HEK293 (cell line): ENCODE results near the gene RTF2.

Experiments used
- CTCF ChIA-PET: fragments of 350-600 bp; formaldehyde crosslinking; extraction: SDS; loops from one replicate; lab custom pipeline; 2021; ENCODE audit warnings: antibody characterized with exemption; lab: Yijun Ruan, JAX
- POLR2A ChIA-PET: fragments of 300-600 bp; formaldehyde crosslinking; extraction: SDS; loops from one replicate; lab custom pipeline; 2020; ENCODE audit warnings: antibody characterized with exemption, inconsistent platforms; lab: Yijun Ruan, JAX
- H3K27ac ChIP-seq: fragments of 200-500 bp; sonication (Bioruptor generic); 2 replicates; pipeline ENCODE4 v1.5.1; 2014; ENCODE audit warnings: low read depth, low read length, control low read depth, inconsistent platforms; ENCODE audit errors: extremely low read depth
- H3K36me3 ChIP-seq, 2 experiments: fragments of 200-500 bp in 1 of 2; sonication (Bioruptor generic) in 1 of 2; 1 replicate in 1 of 2; 2 replicates in 1 of 2; pipeline ENCODE4 v1.5.1; 2014 to 2017; ENCODE audit warnings: inconsistent platforms in 2 of 2, low read length in 2 of 2; ENCODE audit not compliant: control insufficient read depth in 2 of 2, insufficient read depth in 1 of 2
- H3K4me1 ChIP-seq: fragments of 200-500 bp; sonication (Bioruptor generic); 2 replicates; pipeline ENCODE4 v1.5.1; 2014; ENCODE audit warnings: mild to moderate bottlenecking, low read length, inconsistent platforms; ENCODE audit not compliant: control insufficient read depth, insufficient read depth
- H3K4me3 ChIP-seq: 2 replicates; pipeline ENCODE4 v1.5.1; 2011; ENCODE audit warnings: low read depth, mild to moderate bottlenecking, control low read depth, low read length, moderate library complexity
- H3K9me3 ChIP-seq: fragments of 200-500 bp; sonication (Bioruptor generic); 2 replicates; pipeline ENCODE4 v1.5.1; 2014; ENCODE audit warnings: low read depth, low read length, inconsistent platforms; ENCODE audit not compliant: control insufficient read depth, insufficient read depth
- BCL11B ChIP-seq: fragments of 450-650 bp; formaldehyde crosslinking; IDR thresholded peaks from 2 replicates; pipeline ENCODE4 v1.5.1; 2016; ENCODE audit warnings: low read depth, missing biosample characterization, missing genetic modification characterization
- EGR2 ChIP-seq: fragments of 450-650 bp; formaldehyde crosslinking; IDR thresholded peaks from 2 replicates; pipeline ENCODE4 v1.5.1; 2016; ENCODE audit warnings: low read depth, missing biosample characterization, missing genetic modification characterization
- GLIS2 ChIP-seq: fragments of 450-650 bp; formaldehyde crosslinking; IDR thresholded peaks from 2 replicates; pipeline ENCODE4 v1.5.1; 2016; ENCODE audit warnings: missing biosample characterization, missing genetic modification characterization
- KLF7 ChIP-seq: fragments of 450-650 bp; formaldehyde crosslinking; IDR thresholded peaks from 2 replicates; pipeline ENCODE4 v1.5.1; 2016; ENCODE audit warnings: missing biosample characterization, missing genetic modification characterization, borderline replicate concordance
- KLF9 ChIP-seq: fragments of 450-650 bp; formaldehyde crosslinking; IDR thresholded peaks from 2 replicates; pipeline ENCODE4 v1.5.1; 2016; ENCODE audit warnings: missing biosample characterization, missing genetic modification characterization, low read depth
- MZF1 ChIP-seq: fragments of 450-650 bp; formaldehyde crosslinking; IDR thresholded peaks from 2 replicates; pipeline ENCODE4 v1.5.1; 2017; ENCODE audit warnings: missing biosample characterization, missing genetic modification characterization, borderline replicate concordance
- YY1 ChIP-seq: fragments of 450-650 bp; formaldehyde crosslinking; IDR thresholded peaks from 2 replicates; pipeline ENCODE4 v1.5.1; 2018; ENCODE audit warnings: missing biosample characterization, missing genetic modification characterization
- ZBTB20 ChIP-seq: fragments of 450-650 bp; formaldehyde crosslinking; IDR thresholded peaks from 2 replicates; pipeline ENCODE4 v1.5.1; 2016; ENCODE audit warnings: missing biosample characterization, missing genetic modification characterization
- ZNF132 ChIP-seq: fragments of 450-650 bp; formaldehyde crosslinking; IDR thresholded peaks from 2 replicates; pipeline ENCODE4 v1.5.1; 2017; ENCODE audit warnings: missing biosample characterization, missing genetic modification characterization, borderline replicate concordance
- ZNF140 ChIP-seq: fragments of 450-650 bp; formaldehyde crosslinking; IDR thresholded peaks from 2 replicates; pipeline ENCODE4 v1.5.1; 2016; ENCODE audit warnings: missing biosample characterization, missing genetic modification characterization
- ZNF16 ChIP-seq: fragments of 450-650 bp; formaldehyde crosslinking; IDR thresholded peaks from 2 replicates; pipeline ENCODE4 v1.5.1; 2016; ENCODE audit warnings: low read depth, missing biosample characterization, missing genetic modification characterization
- ZNF335 ChIP-seq: fragments of 450-650 bp; formaldehyde crosslinking; conservative IDR thresholded peaks from 2 replicates; pipeline ENCODE4 v1.5.1; 2016; ENCODE audit warnings: missing biosample characterization, missing genetic modification characterization
- ZNF501 ChIP-seq: fragments of 450-650 bp; formaldehyde crosslinking; IDR thresholded peaks from 2 replicates; pipeline ENCODE4 v1.5.1; 2016; ENCODE audit warnings: missing biosample characterization, missing genetic modification characterization
- ZNF561 ChIP-seq: fragments of 450-650 bp; IDR thresholded peaks from 2 replicates; pipeline ENCODE4 v1.5.1; 2018; ENCODE audit warnings: missing biosample characterization, missing genetic modification characterization, borderline replicate concordance
- ZNF610 ChIP-seq: fragments of 450-650 bp; formaldehyde crosslinking; IDR thresholded peaks from 2 replicates; pipeline ENCODE4 v1.5.1; 2016; ENCODE audit warnings: missing biosample characterization, missing genetic modification characterization, borderline replicate concordance
- ZNF654 ChIP-seq: fragments of 450-650 bp; formaldehyde crosslinking; IDR thresholded peaks from 2 replicates; pipeline ENCODE4 v1.5.1; 2016; ENCODE audit warnings: low read depth, missing biosample characterization, missing genetic modification characterization
- ZNF670 ChIP-seq: fragments of 450-650 bp; formaldehyde crosslinking; IDR thresholded peaks from 2 replicates; pipeline ENCODE4 v1.5.1; 2016; ENCODE audit warnings: missing biosample characterization, missing genetic modification characterization, low read depth
- TF ChIP-seq, protein P1 (sequence below): fragments of 450-650 bp; formaldehyde crosslinking; IDR thresholded peaks from 2 replicates; pipeline ENCODE4 v1.5.1; 2016; ENCODE audit warnings: missing biosample characterization, missing genetic modification characterization
- TF ChIP-seq, protein P2 (sequence below): IDR thresholded peaks from 2 replicates; pipeline ENCODE4 v1.6.1; 2011; ENCODE audit warnings: mild to moderate bottlenecking, low read depth, low read length, borderline replicate concordance
- TF ChIP-seq, protein P3 (sequence below): fragments of 450-650 bp; formaldehyde crosslinking; IDR thresholded peaks from 2 replicates; pipeline ENCODE4 v1.5.1; 2016; ENCODE audit warnings: missing biosample characterization, missing genetic modification characterization, borderline replicate concordance
- TF ChIP-seq, protein P4 (sequence below): fragments of 450-650 bp; formaldehyde crosslinking; conservative IDR thresholded peaks from 2 replicates; pipeline ENCODE4 v1.5.1; 2016; ENCODE audit warnings: low read depth, missing biosample characterization, missing genetic modification characterization
- TF ChIP-seq, protein P5 (sequence below): fragments of 450-650 bp; formaldehyde crosslinking; IDR thresholded peaks from 2 replicates; pipeline ENCODE4 v1.5.1; 2017; ENCODE audit warnings: missing biosample characterization, missing genetic modification characterization

The RTF2 gene, protein sequence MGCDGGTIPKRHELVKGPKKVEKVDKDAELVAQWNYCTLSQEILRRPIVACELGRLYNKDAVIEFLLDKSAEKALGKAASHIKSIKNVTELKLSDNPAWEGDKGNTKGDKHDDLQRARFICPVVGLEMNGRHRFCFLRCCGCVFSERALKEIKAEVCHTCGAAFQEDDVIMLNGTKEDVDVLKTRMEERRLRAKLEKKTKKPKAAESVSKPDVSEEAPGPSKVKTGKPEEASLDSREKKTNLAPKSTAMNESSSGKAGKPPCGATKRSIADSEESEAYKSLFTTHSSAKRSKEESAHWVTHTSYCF

DNA sequence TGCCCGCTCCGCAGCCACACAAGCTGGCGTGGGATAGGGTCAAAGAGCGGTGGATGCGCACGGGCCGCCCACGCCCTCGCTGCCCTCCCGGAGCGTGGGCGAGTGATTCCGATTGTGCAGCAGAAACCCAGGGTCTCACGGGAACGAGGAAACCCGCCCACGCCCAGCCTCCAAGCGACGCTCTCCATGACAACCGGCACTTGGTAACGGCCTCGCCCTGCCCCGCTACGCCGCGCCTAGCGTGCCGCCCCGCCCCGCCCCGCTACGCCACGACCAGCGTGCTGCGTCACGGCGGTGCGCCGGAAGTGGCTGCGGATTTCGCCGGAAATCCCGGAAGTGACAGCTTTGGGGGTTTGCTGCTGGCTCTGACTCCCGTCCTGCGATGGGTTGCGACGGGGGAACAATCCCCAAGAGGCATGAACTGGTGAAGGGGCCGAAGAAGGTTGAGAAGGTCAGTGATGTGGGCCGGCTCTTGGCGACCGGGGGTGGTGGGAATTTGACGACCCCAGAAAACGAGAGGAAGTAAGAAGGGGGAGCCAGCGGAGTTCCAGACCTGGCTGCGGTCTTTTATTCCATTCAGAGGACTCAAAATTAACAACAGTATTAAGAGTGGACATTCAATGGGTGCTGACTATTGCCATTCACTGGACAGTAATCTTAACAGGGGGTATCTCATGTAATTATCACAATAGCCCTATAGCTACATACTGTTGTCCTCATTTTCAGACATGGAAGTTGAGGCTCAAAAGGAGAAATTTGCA is at the start of gene RTF2:
TSS of gene RTF2 (plus strand) at position 312 of the 761 bp plus-strand sequence. CDS start at position 383, 71 bp downstream.
- Histone ChIP-seq H3K36me3 (peaks cover 6 to 20% of the 10 kb centered on the region in 2 experiments; a peak in 2 of 3 replicates), H3K4me1 (no peaks in the 10 kb centered on the region), H3K4me3 (peak within 1 kb of the TSS; percentile 98), H3K27ac (no peak within 1 kb of the TSS), H3K9me3 (no peaks in the 10 kb centered on the region)
- ChIA-PET POLR2A (interaction anchor here (1.0 kb wide), 1 partner anchor 76 kb away, joined by 4 read pairs; the partner anchor contains the start of genes AURKA and CSTF1), CTCF (interaction anchor here (0.8 kb wide), 1 partner anchor 125 kb away, joined by 3 read pairs; no protein-coding TSS in a partner anchor)
- TF ChIP-seq ZNF132 = no peak
- TF ChIP-seq YY1 (tag by site-specific recombination) = no peak
- no peak for TF ChIP-seq ZNF501 (tag by site-specific recombination)
- TF ChIP-seq ZNF610 (tag by site-specific recombination) = peak; percentile 71; the same call in 1 of the 2 replicates
- TF ChIP-seq BCL11B (tag by site-specific recombination) = no peak
- TF ChIP-seq, protein P1, sequence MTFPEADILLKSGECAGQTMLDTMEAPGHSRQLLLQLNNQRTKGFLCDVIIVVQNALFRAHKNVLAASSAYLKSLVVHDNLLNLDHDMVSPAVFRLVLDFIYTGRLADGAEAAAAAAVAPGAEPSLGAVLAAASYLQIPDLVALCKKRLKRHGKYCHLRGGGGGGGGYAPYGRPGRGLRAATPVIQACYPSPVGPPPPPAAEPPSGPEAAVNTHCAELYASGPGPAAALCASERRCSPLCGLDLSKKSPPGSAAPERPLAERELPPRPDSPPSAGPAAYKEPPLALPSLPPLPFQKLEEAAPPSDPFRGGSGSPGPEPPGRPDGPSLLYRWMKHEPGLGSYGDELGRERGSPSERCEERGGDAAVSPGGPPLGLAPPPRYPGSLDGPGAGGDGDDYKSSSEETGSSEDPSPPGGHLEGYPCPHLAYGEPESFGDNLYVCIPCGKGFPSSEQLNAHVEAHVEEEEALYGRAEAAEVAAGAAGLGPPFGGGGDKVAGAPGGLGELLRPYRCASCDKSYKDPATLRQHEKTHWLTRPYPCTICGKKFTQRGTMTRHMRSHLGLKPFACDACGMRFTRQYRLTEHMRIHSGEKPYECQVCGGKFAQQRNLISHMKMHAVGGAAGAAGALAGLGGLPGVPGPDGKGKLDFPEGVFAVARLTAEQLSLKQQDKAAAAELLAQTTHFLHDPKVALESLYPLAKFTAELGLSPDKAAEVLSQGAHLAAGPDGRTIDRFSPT (tag by site-specific recombination) = peak; percentile 70
- no peak for TF ChIP-seq ZNF140 (tag by site-specific recombination)
- TF ChIP-seq EGR2 = peak; percentile 98
- TF ChIP-seq, protein P2, sequence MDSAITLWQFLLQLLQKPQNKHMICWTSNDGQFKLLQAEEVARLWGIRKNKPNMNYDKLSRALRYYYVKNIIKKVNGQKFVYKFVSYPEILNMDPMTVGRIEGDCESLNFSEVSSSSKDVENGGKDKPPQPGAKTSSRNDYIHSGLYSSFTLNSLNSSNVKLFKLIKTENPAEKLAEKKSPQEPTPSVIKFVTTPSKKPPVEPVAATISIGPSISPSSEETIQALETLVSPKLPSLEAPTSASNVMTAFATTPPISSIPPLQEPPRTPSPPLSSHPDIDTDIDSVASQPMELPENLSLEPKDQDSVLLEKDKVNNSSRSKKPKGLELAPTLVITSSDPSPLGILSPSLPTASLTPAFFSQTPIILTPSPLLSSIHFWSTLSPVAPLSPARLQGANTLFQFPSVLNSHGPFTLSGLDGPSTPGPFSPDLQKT = peak; percentile 43; the same call in 1 of the 2 replicates
- TF ChIP-seq ZNF654 (tag by site-specific recombination) = no peak
- TF ChIP-seq KLF7 (tag by site-specific recombination) = peak; percentile 85
- TF ChIP-seq KLF9 = peak; percentile 95
- TF ChIP-seq ZNF561 (tag by site-specific recombination) = 0 out of 2 replicates have a peak, but pooled peaks have one; percentile 45
- TF ChIP-seq, protein P3, sequence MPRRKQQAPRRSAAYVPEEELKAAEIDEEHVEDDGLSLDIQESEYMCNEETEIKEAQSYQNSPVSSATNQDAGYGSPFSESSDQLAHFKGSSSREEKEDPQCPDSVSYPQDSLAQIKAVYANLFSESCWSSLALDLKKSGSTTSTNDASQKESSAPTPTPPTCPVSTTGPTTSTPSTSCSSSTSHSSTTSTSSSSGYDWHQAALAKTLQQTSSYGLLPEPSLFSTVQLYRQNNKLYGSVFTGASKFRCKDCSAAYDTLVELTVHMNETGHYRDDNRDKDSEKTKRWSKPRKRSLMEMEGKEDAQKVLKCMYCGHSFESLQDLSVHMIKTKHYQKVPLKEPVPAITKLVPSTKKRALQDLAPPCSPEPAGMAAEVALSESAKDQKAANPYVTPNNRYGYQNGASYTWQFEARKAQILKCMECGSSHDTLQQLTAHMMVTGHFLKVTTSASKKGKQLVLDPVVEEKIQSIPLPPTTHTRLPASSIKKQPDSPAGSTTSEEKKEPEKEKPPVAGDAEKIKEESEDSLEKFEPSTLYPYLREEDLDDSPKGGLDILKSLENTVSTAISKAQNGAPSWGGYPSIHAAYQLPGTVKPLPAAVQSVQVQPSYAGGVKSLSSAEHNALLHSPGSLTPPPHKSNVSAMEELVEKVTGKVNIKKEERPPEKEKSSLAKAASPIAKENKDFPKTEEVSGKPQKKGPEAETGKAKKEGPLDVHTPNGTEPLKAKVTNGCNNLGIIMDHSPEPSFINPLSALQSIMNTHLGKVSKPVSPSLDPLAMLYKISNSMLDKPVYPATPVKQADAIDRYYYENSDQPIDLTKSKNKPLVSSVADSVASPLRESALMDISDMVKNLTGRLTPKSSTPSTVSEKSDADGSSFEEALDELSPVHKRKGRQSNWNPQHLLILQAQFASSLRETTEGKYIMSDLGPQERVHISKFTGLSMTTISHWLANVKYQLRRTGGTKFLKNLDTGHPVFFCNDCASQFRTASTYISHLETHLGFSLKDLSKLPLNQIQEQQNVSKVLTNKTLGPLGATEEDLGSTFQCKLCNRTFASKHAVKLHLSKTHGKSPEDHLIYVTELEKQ = 0 out of 2 replicates have a peak, but pooled peaks have one; percentile 9
- peak; percentile 69 for TF ChIP-seq ZNF335 (tag by site-specific recombination)
- TF ChIP-seq ZBTB20 (tag by site-specific recombination) = no peak; the same call in 1 of the 2 replicates
- TF ChIP-seq, protein P4, sequence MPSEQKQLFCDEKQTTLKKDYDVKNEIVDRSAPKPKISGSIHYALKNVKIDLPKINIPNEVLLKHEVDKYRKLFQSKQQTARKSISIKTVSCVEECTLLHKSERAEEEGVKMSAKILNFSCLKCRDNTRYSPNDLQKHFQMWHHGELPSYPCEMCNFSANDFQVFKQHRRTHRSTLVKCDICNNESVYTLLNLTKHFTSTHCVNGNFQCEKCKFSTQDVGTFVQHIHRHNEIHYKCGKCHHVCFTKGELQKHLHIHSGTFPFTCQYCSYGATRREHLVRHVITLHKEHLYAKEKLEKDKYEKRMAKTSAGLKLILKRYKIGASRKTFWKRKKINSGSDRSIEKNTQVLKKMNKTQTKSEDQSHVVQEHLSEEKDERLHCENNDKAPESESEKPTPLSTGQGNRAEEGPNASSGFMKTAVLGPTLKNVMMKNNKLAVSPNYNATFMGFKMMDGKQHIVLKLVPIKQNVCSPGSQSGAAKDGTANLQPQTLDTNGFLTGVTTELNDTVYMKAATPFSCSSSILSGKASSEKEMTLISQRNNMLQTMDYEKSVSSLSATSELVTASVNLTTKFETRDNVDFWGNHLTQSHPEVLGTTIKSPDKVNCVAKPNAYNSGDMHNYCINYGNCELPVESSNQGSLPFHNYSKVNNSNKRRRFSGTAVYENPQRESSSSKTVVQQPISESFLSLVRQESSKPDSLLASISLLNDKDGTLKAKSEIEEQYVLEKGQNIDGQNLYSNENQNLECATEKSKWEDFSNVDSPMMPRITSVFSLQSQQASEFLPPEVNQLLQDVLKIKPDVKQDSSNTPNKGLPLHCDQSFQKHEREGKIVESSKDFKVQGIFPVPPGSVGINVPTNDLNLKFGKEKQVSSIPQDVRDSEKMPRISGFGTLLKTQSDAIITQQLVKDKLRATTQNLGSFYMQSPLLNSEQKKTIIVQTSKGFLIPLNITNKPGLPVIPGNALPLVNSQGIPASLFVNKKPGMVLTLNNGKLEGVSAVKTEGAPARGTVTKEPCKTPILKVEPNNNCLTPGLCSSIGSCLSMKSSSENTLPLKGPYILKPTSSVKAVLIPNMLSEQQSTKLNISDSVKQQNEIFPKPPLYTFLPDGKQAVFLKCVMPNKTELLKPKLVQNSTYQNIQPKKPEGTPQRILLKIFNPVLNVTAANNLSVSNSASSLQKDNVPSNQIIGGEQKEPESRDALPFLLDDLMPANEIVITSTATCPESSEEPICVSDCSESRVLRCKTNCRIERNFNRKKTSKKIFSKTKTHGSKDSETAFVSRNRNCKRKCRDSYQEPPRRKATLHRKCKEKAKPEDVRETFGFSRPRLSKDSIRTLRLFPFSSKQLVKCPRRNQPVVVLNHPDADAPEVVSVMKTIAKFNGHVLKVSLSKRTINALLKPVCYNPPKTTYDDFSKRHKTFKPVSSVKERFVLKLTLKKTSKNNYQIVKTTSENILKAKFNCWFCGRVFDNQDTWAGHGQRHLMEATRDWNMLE (tag by site-specific recombination) = peak; percentile 94
- no peak for TF ChIP-seq ZNF16 (tag by site-specific recombination)
- peak; percentile 63 for TF ChIP-seq GLIS2
- TF ChIP-seq MZF1 = no peak
- TF ChIP-seq ZNF670 = no peak
- TF ChIP-seq, protein P5, sequence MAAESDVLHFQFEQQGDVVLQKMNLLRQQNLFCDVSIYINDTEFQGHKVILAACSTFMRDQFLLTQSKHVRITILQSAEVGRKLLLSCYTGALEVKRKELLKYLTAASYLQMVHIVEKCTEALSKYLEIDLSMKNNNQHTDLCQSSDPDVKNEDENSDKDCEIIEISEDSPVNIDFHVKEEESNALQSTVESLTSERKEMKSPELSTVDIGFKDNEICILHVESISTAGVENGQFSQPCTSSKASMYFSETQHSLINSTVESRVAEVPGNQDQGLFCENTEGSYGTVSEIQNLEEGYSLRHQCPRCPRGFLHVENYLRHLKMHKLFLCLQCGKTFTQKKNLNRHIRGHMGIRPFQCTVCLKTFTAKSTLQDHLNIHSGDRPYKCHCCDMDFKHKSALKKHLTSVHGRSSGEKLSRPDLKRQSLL (tag by site-specific recombination) = no peak
